Gastrocnemius medialis (tissue), 4 donors: Measurements from ENCODE around the gene QSOX2.

Experiments
- CTCF ChIP-seq, 5 experiments: fragments of 450-650 bp in 3 of 5; fragments of 200-600 bp in 2 of 5; sonication (generic) in 2 of 5; IDR thresholded peaks in 4 of 5; conservative IDR thresholded peaks in 1 of 5; 1 replicate in 4 of 5; 2 replicates in 1 of 5; pipeline ENCODE4 v1.5.1; 2016 to 2019; ENCODE audit warnings: antibody characterized with exemption in 5 of 5, mild to moderate bottlenecking in 3 of 5, moderate library complexity in 3 of 5
- POLR2A ChIP-seq, 2 donors: fragments of 450-650 bp; IDR thresholded peaks; one replicate each; pipeline ENCODE4 v1.6.1; 2017; ENCODE audit warnings: antibody characterized with exemption in 2 of 2, mild to moderate bottlenecking in 2 of 2, moderate library complexity in 2 of 2

- TF ChIP-seq CTCF (IDR thresholded peaks at IDR 0.05 in 4 of 5, conservative IDR thresholded peaks at IDR 0.05 in 1 of 5) (no peak), POLR2A (IDR thresholded peaks at IDR 0.05) (no peak)
These were observed 18.8 kb downstream of the QSOX2 start for GRCh38 chr9:136226680-136227407.
